Adrenal gland (tissue), 12 donors: ENCODE results near the gene AFTPH. TPM values are rescaled to one million over a fixed set of nuclear protein-coding genes. Genes with fewer than 3 reads are reported as not detected.
A peak's percentile ranks its signal among the peaks of the same experiment; 100 is the strongest.

Source experiments
- DNase-seq, 7 donors: peaks; one replicate each; pipeline ENCODE4 v3.0.0-alpha.2; 2019 to 2020
- H3K27ac ChIP-seq, 5 donors: fragments of 200-600 bp; sonication (generic) in 4 of 5; 1 replicate in 3 of 5; 2 replicates in 2 of 5; pipeline versions ENCODE4 v1.5.1 to v1.8.0; 2016 to 2020; ENCODE audit warnings: mild to moderate bottlenecking in 1 of 5
- H3K27me3 ChIP-seq: fragments of 200-600 bp; 2 replicates; pipeline ENCODE4 v1.8.0; 2021
- H3K36me3 ChIP-seq, 2 donors: fragments of 200-600 bp; replicated peaks in 1 of 2; 1 replicate in 1 of 2; 2 replicates in 1 of 2; pipeline versions ENCODE4 v1.5.1 to v1.8.0; 2018 to 2022
- H3K4me1 ChIP-seq, 2 donors: fragments of 200-600 bp; replicated peaks in 1 of 2; 1 replicate in 1 of 2; 2 replicates in 1 of 2; pipeline versions ENCODE4 v1.5.1 to v1.8.0; 2018 to 2021
- H3K4me3 ChIP-seq, 4 donors: fragments of 200-600 bp; sonication (generic) in 3 of 4; one replicate each; pipeline ENCODE4 v1.5.1; 2016 to 2018
- H3K9me3 ChIP-seq, 3 donors: fragments of 200-600 bp; sonication (generic) in 1 of 3; replicated peaks in 1 of 3; 1 replicate in 2 of 3; 2 replicates in 1 of 3; pipeline versions ENCODE4 v1.5.1 to v1.8.0; 2016 to 2021
- CTCF ChIP-seq, 6 experiments: fragments of 450-650 bp in 4 of 6; fragments of 200-600 bp in 2 of 6; sonication (generic) in 1 of 6; IDR thresholded peaks; 1 replicate in 5 of 6; 2 replicates in 1 of 6; pipeline versions ENCODE4 v1.5.1 to v1.8.0; 2016 to 2021; ENCODE audit warnings: antibody characterized with exemption in 6 of 6, mild to moderate bottlenecking in 2 of 6, moderate library complexity in 1 of 6
- POLR2A ChIP-seq, 2 donors: fragments of 450-650 bp; IDR thresholded peaks; one replicate each; pipeline ENCODE4 v1.6.1; 2017; ENCODE audit warnings: antibody characterized with exemption in 2 of 2, mild to moderate bottlenecking in 2 of 2, moderate library complexity in 1 of 2
- WGBS, 4 donors: extraction: QIAGEN DNeasy Blood & Tissue Kit in 2 of 4; methylation state at CpG; one replicate each; pipeline versions ENCODE4 v1.1.5 to v1.1.7; 2013 to 2017; 5-methylcytosine and 5-hydroxymethylcytosine counted together
- intact Hi-C, 2 donors: fragments of 100-400 bp; cut with DNase I; formaldehyde crosslinking; loops; one replicate each; pipeline versions ENCODE4 v1.14.1 to v1.15.0; 2022 to 2023
- polyA plus RNA-seq, 3 donors: library from polyadenylated mRNA; stranded (reverse); fragments of 200-250 nt in 2 of 3; fragments of 350-450 nt in 1 of 3; fragmentation: Illumina TruSeq in 1 of 3; extraction: RNeasy Lipid Tissue Mini Kit (QIAGEN cat#74804) in 1 of 3; gene quantifications; one replicate each; pipeline ENCODE4 v1.2.3, GENCODE V29; 2013 to 2014
- total RNA-seq, 9 donors: library from RNA; depleted of rRNA in 4 of 9; stranded (reverse); fragments of >200 nt in 4 of 9; fragments of 120-200 nt in 1 of 9; fragmentation: NEBNext Ultra II Directional in 1 of 9; extraction: Animal tissue kit (Norgen Biotek cat#: 25700) in 1 of 9; gene quantifications; one replicate each; pipeline versions ENCODE4 v1.1.0 to v1.2.4, GENCODE V29; 2013 to 2023
- donor health status: healthy with polysubstance abuse.
- donor health status: Bipolar disorder and iron deficiency.
- donor health status: DM: yes; HTN: yes; CAD: no.
- donor health status: DM: no; HTN: no; CAD: no.
- donor health status: DM: no; HTN: no; CAD: no.
- donor health status: DM: yes; HTN: yes; CAD: no.

The AFTPH gene
- total and polyA plus RNA-seq, 12 donors = 25.7 to 58.5 (median 36.1) TPM

- WGBS, 4 donors = 94 to 98% (median 96%) methylated on average over 3 of the region's 3 CpGs
- intact Hi-C loops = no loop called here
- H3K36me3 ChIP-seq = peaks cover 0 to 11% of the 10 kb centered on the region in 2 donors
These were observed 107.6 kb downstream of the AFTPH start for GRCh38 chr2:64631771-64632170.

GRCh38 chr2:64632835-64633819 is 109.0 kb downstream of the AFTPH start:
- TF ChIP-seq POLR2A (IDR thresholded peaks at IDR 0.05) = no peak
- no peak for TF ChIP-seq CTCF (IDR thresholded peaks at IDR 0.05)
- H3K27ac ChIP-seq = no peak overlapping the region
- peaks cover 0 to 11% of the 10 kb centered on the region in 2 donors for H3K36me3 ChIP-seq
- H3K9me3 ChIP-seq = no peaks in the 10 kb centered on the region
- no peaks in the 10 kb centered on the region for H3K27me3 ChIP-seq
- H3K4me3 ChIP-seq = no peak overlapping the region
- 90 to 95% (median 92%) methylated on average over 9 of the region's 9 CpGs for WGBS, 4 donors
- H3K4me1 ChIP-seq = peaks cover 15 to 24% of the 10 kb centered on the region in 2 donors
- intact Hi-C loops = no loop called here
- peak in 1 of 7 donors; percentile 44 for DNase-seq

More at GRCh38 chr2:64631771-64632170, 107.6 kb downstream of the AFTPH start:
- no peaks in the 10 kb centered on the region for H3K27me3 ChIP-seq
- H3K27ac ChIP-seq = no peak overlapping the region
- peaks cover 20 to 30% of the 10 kb centered on the region in 2 donors for H3K4me1 ChIP-seq
- H3K9me3 ChIP-seq = no peaks in the 10 kb centered on the region
- peak in 1 of 7 donors; percentile 38 for DNase-seq
- no peak overlapping the region for H3K4me3 ChIP-seq
- TF ChIP-seq CTCF (IDR thresholded peaks at IDR 0.05) = no peak
- TF ChIP-seq POLR2A (IDR thresholded peaks at IDR 0.05) = no peak

GRCh38 chr2:64634345-64635267 is 110.5 kb downstream of the AFTPH start:
- TF ChIP-seq CTCF (IDR thresholded peaks at IDR 0.05) (no peak), POLR2A (IDR thresholded peaks at IDR 0.05) (no peak)
- peaks cover 8 to 16% of the 10 kb centered on the region in 2 donors for H3K4me1 ChIP-seq
- no peak overlapping the region for H3K4me3 ChIP-seq
- WGBS, 4 donors = 69 to 79% (median 78%) methylated on average over 11 of the region's 11 CpGs
- peak in 5 of 7 donors; percentile 37 to 80 (median 58) for DNase-seq
- H3K27ac ChIP-seq = no peak overlapping the region
- H3K36me3 ChIP-seq = peaks cover 0 to 11% of the 10 kb centered on the region in 2 donors
- no peaks in the 10 kb centered on the region for H3K27me3 ChIP-seq
- no peaks in the 10 kb centered on the region for H3K9me3 ChIP-seq
- intact Hi-C loops = no loop called here
